ENCODE results near the gene TNFRSF8. TPM values are rescaled to one million over a fixed set of nuclear protein-coding genes. Genes with fewer than 3 reads are reported as not detected.

Gene TNFRSF8
- total and polyA plus RNA-seq, 9 of the 15 experiments (the other 6 are each of a cell fraction or from before 2014, with no cell fraction given) = 3.5 to 38.4 (median 17.1) TPM

DNA sequence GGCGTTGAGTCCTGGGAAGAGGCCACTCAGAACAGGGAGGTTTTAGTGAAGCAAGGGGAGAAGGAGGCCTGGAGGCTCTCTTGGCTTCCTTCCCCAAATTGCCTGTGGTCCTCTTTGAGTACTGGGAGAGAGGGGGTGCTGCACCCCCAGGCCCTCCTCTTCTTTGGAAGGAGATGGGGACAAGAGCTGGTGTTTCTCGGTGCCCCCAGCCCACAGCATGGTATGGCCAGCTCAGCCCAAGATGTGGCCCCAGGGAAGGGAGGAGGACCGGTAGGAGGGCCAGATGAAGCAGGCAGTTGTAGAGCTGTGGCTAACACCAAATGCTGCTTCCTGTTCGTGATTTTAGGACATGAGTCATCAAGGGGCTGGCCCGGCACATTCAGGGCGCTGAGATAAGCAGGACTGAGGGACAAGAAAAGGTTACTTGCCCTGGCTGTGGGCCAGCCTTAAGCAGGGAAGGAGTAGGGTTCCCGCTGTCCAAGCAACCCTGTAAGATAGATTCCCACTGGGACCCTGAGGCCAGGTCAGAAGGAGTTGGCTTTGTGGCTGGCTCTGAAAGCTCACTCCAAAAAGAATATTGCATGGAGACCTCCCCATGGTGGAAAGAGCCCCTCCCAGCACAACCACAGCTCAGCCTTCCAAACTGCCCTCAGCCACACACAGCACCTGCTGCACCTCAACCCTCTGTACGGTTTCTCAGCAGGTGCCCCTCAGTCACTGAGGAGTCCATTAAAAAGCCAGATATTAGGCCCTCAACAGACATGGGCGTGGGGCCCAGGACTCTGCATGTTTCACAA is 98.8 kb downstream of the TNFRSF8 start (continued):
- TF ChIP-seq, protein P1, sequence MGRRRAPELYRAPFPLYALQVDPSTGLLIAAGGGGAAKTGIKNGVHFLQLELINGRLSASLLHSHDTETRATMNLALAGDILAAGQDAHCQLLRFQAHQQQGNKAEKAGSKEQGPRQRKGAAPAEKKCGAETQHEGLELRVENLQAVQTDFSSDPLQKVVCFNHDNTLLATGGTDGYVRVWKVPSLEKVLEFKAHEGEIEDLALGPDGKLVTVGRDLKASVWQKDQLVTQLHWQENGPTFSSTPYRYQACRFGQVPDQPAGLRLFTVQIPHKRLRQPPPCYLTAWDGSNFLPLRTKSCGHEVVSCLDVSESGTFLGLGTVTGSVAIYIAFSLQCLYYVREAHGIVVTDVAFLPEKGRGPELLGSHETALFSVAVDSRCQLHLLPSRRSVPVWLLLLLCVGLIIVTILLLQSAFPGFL (CRISPR knock-in tag; IDR thresholded peaks at IDR 0.05) = no peak
- TF ChIP-seq CBX3 (IDR thresholded peaks at IDR 0.05; ENCODE audit: borderline replicate concordance in 1 of 2, low read length in 2 of 2) (peak in 1 of 2 experiments; percentile 66; a peak in 1 of 3 replicates), ZNF778 (CRISPR knock-in tag; IDR thresholded peaks at IDR 0.05) (no peak), XRCC5 (IDR thresholded peaks at IDR 0.05; ENCODE audit: low read depth, low read length) (peak; percentile 73), SMARCA4 (IDR thresholded peaks at IDR 0.05) (peak; percentile 99), PRMT5 (CRISPR knock-in tag; IDR thresholded peaks at IDR 0.05) (no peak), YY1 (IDR thresholded peaks at IDR 0.05; ENCODE audit: borderline replicate concordance in 1 of 3, control insufficient read depth in 1 of 3, extremely low read depth in 1 of 3, insufficient read depth in 3 of 3, insufficient read length in 1 of 3, insufficient replicate concordance in 2 of 3, low read depth in 1 of 3, low read length in 2 of 3) (peak in 2 of 3 experiments; percentile 29 to 37), ZKSCAN8 (CRISPR knock-in tag; IDR thresholded peaks at IDR 0.05) (0 out of 2 replicates have a peak, but pooled peaks have one; percentile 68)
- TF ChIP-seq, protein P2, sequence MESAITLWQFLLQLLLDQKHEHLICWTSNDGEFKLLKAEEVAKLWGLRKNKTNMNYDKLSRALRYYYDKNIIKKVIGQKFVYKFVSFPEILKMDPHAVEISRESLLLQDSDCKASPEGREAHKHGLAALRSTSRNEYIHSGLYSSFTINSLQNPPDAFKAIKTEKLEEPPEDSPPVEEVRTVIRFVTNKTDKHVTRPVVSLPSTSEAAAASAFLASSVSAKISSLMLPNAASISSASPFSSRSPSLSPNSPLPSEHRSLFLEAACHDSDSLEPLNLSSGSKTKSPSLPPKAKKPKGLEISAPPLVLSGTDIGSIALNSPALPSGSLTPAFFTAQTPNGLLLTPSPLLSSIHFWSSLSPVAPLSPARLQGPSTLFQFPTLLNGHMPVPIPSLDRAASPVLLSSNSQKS (CRISPR knock-in tag; IDR thresholded peaks at IDR 0.05) = no peak
- TF ChIP-seq, protein P3, sequence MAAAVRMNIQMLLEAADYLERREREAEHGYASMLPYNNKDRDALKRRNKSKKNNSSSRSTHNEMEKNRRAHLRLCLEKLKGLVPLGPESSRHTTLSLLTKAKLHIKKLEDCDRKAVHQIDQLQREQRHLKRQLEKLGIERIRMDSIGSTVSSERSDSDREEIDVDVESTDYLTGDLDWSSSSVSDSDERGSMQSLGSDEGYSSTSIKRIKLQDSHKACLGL (CRISPR knock-in tag; IDR thresholded peaks at IDR 0.05; ENCODE audit: borderline replicate concordance, poor library complexity, severe bottlenecking) = no peak
- TF ChIP-seq, protein P4, sequence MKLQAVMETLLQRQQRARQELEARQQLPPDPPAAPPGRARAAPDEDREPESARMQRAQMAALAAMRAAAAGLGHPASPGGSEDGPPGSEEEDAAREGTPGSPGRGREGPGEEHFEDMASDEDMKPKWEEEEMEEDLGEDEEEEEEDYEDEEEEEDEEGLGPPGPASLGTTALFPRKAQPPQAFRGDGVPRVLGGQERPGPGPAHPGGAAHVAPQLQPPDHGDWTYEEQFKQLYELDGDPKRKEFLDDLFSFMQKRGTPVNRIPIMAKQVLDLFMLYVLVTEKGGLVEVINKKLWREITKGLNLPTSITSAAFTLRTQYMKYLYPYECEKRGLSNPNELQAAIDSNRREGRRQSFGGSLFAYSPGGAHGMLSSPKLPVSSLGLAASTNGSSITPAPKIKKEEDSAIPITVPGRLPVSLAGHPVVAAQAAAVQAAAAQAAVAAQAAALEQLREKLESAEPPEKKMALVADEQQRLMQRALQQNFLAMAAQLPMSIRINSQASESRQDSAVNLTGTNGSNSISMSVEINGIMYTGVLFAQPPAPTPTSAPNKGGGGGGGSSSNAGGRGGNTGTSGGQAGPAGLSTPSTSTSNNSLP (IDR thresholded peaks at IDR 0.05; ENCODE audit: borderline replicate concordance, low read depth, low read length) = 0 out of 2 replicates have a peak, but pooled peaks have one; percentile 35
- TF ChIP-seq, protein P5, sequence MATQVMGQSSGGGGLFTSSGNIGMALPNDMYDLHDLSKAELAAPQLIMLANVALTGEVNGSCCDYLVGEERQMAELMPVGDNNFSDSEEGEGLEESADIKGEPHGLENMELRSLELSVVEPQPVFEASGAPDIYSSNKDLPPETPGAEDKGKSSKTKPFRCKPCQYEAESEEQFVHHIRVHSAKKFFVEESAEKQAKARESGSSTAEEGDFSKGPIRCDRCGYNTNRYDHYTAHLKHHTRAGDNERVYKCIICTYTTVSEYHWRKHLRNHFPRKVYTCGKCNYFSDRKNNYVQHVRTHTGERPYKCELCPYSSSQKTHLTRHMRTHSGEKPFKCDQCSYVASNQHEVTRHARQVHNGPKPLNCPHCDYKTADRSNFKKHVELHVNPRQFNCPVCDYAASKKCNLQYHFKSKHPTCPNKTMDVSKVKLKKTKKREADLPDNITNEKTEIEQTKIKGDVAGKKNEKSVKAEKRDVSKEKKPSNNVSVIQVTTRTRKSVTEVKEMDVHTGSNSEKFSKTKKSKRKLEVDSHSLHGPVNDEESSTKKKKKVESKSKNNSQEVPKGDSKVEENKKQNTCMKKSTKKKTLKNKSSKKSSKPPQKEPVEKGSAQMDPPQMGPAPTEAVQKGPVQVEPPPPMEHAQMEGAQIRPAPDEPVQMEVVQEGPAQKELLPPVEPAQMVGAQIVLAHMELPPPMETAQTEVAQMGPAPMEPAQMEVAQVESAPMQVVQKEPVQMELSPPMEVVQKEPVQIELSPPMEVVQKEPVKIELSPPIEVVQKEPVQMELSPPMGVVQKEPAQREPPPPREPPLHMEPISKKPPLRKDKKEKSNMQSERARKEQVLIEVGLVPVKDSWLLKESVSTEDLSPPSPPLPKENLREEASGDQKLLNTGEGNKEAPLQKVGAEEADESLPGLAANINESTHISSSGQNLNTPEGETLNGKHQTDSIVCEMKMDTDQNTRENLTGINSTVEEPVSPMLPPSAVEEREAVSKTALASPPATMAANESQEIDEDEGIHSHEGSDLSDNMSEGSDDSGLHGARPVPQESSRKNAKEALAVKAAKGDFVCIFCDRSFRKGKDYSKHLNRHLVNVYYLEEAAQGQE (IDR thresholded peaks at IDR 0.05; ENCODE audit: borderline replicate concordance) = peak; percentile 33; the same call in 1 of the 2 replicates
- TF ChIP-seq, protein P5 (CRISPR knock-in tag; IDR thresholded peaks at IDR 0.05; ENCODE audit: low read depth) = no peak
